GM18858 (cell line): ENCODE data around the gene TNFRSF18.

Source experiments
- ATAC-seq: cut with Tn5 transposase; IDR thresholded peaks from one replicate; pipeline ENCODE4 v1.9.1; 2021; ENCODE audit not compliant: unreplicated experiment

The TNFRSF18 gene

GRCh38 chr1:1240822-1241587 is 34.6 kb upstream of the TNFRSF18 start:
- ATAC-seq: no peak

GRCh38 chr1:1240348-1240732 is 33.9 kb upstream of the TNFRSF18 start:
- no peak for ATAC-seq

- ATAC-seq: no peak
These were observed 33.4 kb upstream of the TNFRSF18 start for GRCh38 chr1:1239614-1240347.

GRCh38 chr1:1239227-1239613 is 32.8 kb upstream of the TNFRSF18 start:
- no peak for ATAC-seq

GRCh38 chr1:1238702-1239178 is 32.3 kb upstream of the TNFRSF18 start:
- ATAC-seq: no peak

- no peak for ATAC-seq
These were observed 31.7 kb upstream of the TNFRSF18 start for GRCh38 chr1:1237874-1238701.

- no peak for ATAC-seq
These were observed 30.8 kb upstream of the TNFRSF18 start for GRCh38 chr1:1236945-1237873.

GRCh38 chr1:1236176-1236763 is 29.9 kb upstream of the TNFRSF18 start:
- ATAC-seq: no peak

GRCh38 chr1:1235016-1235744 is 28.8 kb upstream of the TNFRSF18 start:
- ATAC-seq: no peak

- ATAC-seq: no peak
These were observed 27.9 kb upstream of the TNFRSF18 start for GRCh38 chr1:1234180-1234808.

GRCh38 chr1:1233567-1233892 is 27.1 kb upstream of the TNFRSF18 start:
- no peak for ATAC-seq

- ATAC-seq: no peak
These were observed 26.6 kb upstream of the TNFRSF18 start for GRCh38 chr1:1232796-1233566.

GRCh38 chr1:1232208-1232795 is 25.9 kb upstream of the TNFRSF18 start, which contains the start of gene B3GALT6:
Gene B3GALT6, plus strand, starts transcription at chr1:1232237. Its CDS starts 42 bp downstream, at chr1:1232279.
- peak; percentile 19 for ATAC-seq

- peak; percentile 73 for ATAC-seq
These were observed 25.2 kb upstream of the TNFRSF18 start, which contains the start of gene SDF4 for GRCh38 chr1:1231400-1232207. Gene SDF4, minus strand, starts transcription at chr1:1232001. Its CDS starts 3,229 bp downstream, at chr1:1228772.

- no peak for ATAC-seq
These were observed 24.4 kb upstream of the TNFRSF18 start for GRCh38 chr1:1230656-1231399.

GRCh38 chr1:1229770-1230169 is 23.4 kb upstream of the TNFRSF18 start:
- ATAC-seq: no peak
